IPS-15b (cell line): ENCODE measurements around the gene BASP1.

ENCODE experiments used
- H3K27me3 ChIP-seq: one replicate; pipeline ENCODE4 v1.6.1; 2013; ENCODE audit warnings: low read length; ENCODE audit not compliant: control insufficient read depth, insufficient read depth
- H3K36me3 ChIP-seq: one replicate; pipeline ENCODE4 v1.6.1; 2013; ENCODE audit warnings: low read length; ENCODE audit not compliant: control insufficient read depth, insufficient read depth
- H3K4me1 ChIP-seq: one replicate; pipeline ENCODE4 v1.6.1; 2013; ENCODE audit warnings: mild to moderate bottlenecking, low read length; ENCODE audit not compliant: control insufficient read depth, insufficient read depth
- H3K4me3 ChIP-seq: one replicate; pipeline ENCODE4 v1.5.1; 2013; ENCODE audit warnings: low read depth, low read length
- H3K9ac ChIP-seq: one replicate; pipeline ENCODE4 v1.6.1; 2013; ENCODE audit warnings: low read depth, mild to moderate bottlenecking, low read length
- H3K9me3 ChIP-seq: one replicate; pipeline ENCODE4 v1.6.1; 2013; ENCODE audit warnings: mild to moderate bottlenecking, low read length; ENCODE audit not compliant: control insufficient read depth, insufficient read depth

Gene BASP1

GRCh38 chr5:17228821-17229291 lies 11.4 kb downstream of the BASP1 start:
- no peak overlapping the region for H3K9ac ChIP-seq
- no peaks in the 10 kb centered on the region for H3K9me3 ChIP-seq
- no peaks in the 10 kb centered on the region for H3K27me3 ChIP-seq
- H3K36me3 ChIP-seq = no peaks in the 10 kb centered on the region
- H3K4me1 ChIP-seq = peaks cover 6% of the 10 kb centered on the region
- H3K4me3 ChIP-seq = no peak overlapping the region

- Histone ChIP-seq H3K4me1 (peaks cover 2% of the 10 kb centered on the region), H3K9ac (no peak overlapping the region), H3K27me3 (no peaks in the 10 kb centered on the region), H3K36me3 (no peaks in the 10 kb centered on the region), H3K4me3 (no peak overlapping the region), H3K9me3 (no peaks in the 10 kb centered on the region)
These were observed 11.9 kb downstream of the BASP1 start for GRCh38 chr5:17229313-17229712.

GRCh38 chr5:17230191-17230590 lies 12.8 kb downstream of the BASP1 start:
- Histone ChIP-seq H3K36me3 (no peaks in the 10 kb centered on the region), H3K4me1 (no peaks in the 10 kb centered on the region), H3K9ac (no peak overlapping the region), H3K27me3 (no peaks in the 10 kb centered on the region), H3K9me3 (no peaks in the 10 kb centered on the region), H3K4me3 (no peak overlapping the region)

- Histone ChIP-seq H3K36me3 (no peaks in the 10 kb centered on the region), H3K9ac (no peak overlapping the region), H3K4me1 (no peaks in the 10 kb centered on the region), H3K9me3 (no peaks in the 10 kb centered on the region), H3K4me3 (no peak overlapping the region), H3K27me3 (no peaks in the 10 kb centered on the region)
These were observed 13.5 kb downstream of the BASP1 start for GRCh38 chr5:17230808-17231525.

- Histone ChIP-seq H3K9me3 (no peaks in the 10 kb centered on the region), H3K36me3 (no peaks in the 10 kb centered on the region), H3K27me3 (no peaks in the 10 kb centered on the region), H3K4me1 (no peaks in the 10 kb centered on the region), H3K4me3 (no peak overlapping the region), H3K9ac (no peak overlapping the region)
These were observed 15.0 kb downstream of the BASP1 start for GRCh38 chr5:17232405-17232804.

- Histone ChIP-seq H3K9ac (no peak overlapping the region), H3K4me1 (no peaks in the 10 kb centered on the region), H3K27me3 (no peaks in the 10 kb centered on the region), H3K9me3 (no peaks in the 10 kb centered on the region), H3K4me3 (no peak overlapping the region), H3K36me3 (no peaks in the 10 kb centered on the region)
These were observed 16.1 kb downstream of the BASP1 start for GRCh38 chr5:17233488-17233887.

- Histone ChIP-seq H3K9ac (no peak overlapping the region), H3K4me1 (no peaks in the 10 kb centered on the region), H3K36me3 (no peaks in the 10 kb centered on the region), H3K4me3 (no peak overlapping the region), H3K9me3 (no peaks in the 10 kb centered on the region), H3K27me3 (no peaks in the 10 kb centered on the region)
These were observed 16.9 kb downstream of the BASP1 start for GRCh38 chr5:17234374-17234773.

GRCh38 chr5:17235731-17236330 lies 18.4 kb downstream of the BASP1 start:
- Histone ChIP-seq H3K4me1 (no peaks in the 10 kb centered on the region), H3K9ac (no peak overlapping the region), H3K27me3 (no peaks in the 10 kb centered on the region), H3K4me3 (no peak overlapping the region), H3K9me3 (no peaks in the 10 kb centered on the region), H3K36me3 (no peaks in the 10 kb centered on the region)

- no peak overlapping the region for H3K9ac ChIP-seq
- no peaks in the 10 kb centered on the region for H3K36me3 ChIP-seq
- H3K27me3 ChIP-seq = no peaks in the 10 kb centered on the region
- H3K4me1 ChIP-seq = no peaks in the 10 kb centered on the region
- H3K9me3 ChIP-seq = no peaks in the 10 kb centered on the region
- no peak overlapping the region for H3K4me3 ChIP-seq
These were observed 21.1 kb downstream of the BASP1 start for GRCh38 chr5:17238521-17239041.

GRCh38 chr5:17239953-17240352 lies 22.5 kb downstream of the BASP1 start:
- H3K27me3 ChIP-seq = no peaks in the 10 kb centered on the region
- no peak overlapping the region for H3K4me3 ChIP-seq
- H3K9ac ChIP-seq = no peak overlapping the region
- H3K9me3 ChIP-seq = no peaks in the 10 kb centered on the region
- no peaks in the 10 kb centered on the region for H3K36me3 ChIP-seq
- no peaks in the 10 kb centered on the region for H3K4me1 ChIP-seq

GRCh38 chr5:17240487-17240886 lies 23.1 kb downstream of the BASP1 start:
- no peaks in the 10 kb centered on the region for H3K27me3 ChIP-seq
- H3K4me1 ChIP-seq = no peaks in the 10 kb centered on the region
- no peak overlapping the region for H3K4me3 ChIP-seq
- no peaks in the 10 kb centered on the region for H3K9me3 ChIP-seq
- H3K36me3 ChIP-seq = no peaks in the 10 kb centered on the region
- no peak overlapping the region for H3K9ac ChIP-seq

- H3K27me3 ChIP-seq = no peaks in the 10 kb centered on the region
- H3K9me3 ChIP-seq = no peaks in the 10 kb centered on the region
- H3K9ac ChIP-seq = no peak overlapping the region
- H3K4me1 ChIP-seq = no peaks in the 10 kb centered on the region
- no peaks in the 10 kb centered on the region for H3K36me3 ChIP-seq
- H3K4me3 ChIP-seq = no peak overlapping the region
These were observed 24.2 kb downstream of the BASP1 start for GRCh38 chr5:17241635-17242034.
